GM19438 (cell line): Measurements from ENCODE around the gene CFAP221.

Source experiments
- ATAC-seq: cut with Tn5 transposase; IDR thresholded peaks from one replicate; pipeline ENCODE4 v1.9.1; 2021; ENCODE audit warnings: low read depth; ENCODE audit not compliant: unreplicated experiment

CFAP221 gene

GRCh38 chr2:119674711-119675500 is 130.7 kb downstream of the CFAP221 start:
- ATAC-seq: no peak

GRCh38 chr2:119678021-119678656 is 133.9 kb downstream of the CFAP221 start:
- ATAC-seq: no peak

GRCh38 chr2:119679526-119679837 is 135.2 kb downstream of the CFAP221 start:
- ATAC-seq: no peak

GRCh38 chr2:119679846-119680245 is 135.6 kb downstream of the CFAP221 start:
- no peak for ATAC-seq

- ATAC-seq: no peak
Observed at GRCh38 chr2:119680457-119681202, 136.4 kb downstream of the CFAP221 start.

- ATAC-seq: no peak
Observed at GRCh38 chr2:119681203-119681867, 137.1 kb downstream of the CFAP221 start.

GRCh38 chr2:119681868-119682220 is 137.6 kb downstream of the CFAP221 start:
- ATAC-seq: no peak

GRCh38 chr2:119682578-119682977 is 138.3 kb downstream of the CFAP221 start:
- no peak for ATAC-seq

- ATAC-seq: no peak
Observed at GRCh38 chr2:119683074-119683712, 138.9 kb downstream of the CFAP221 start.

GRCh38 chr2:119683713-119684443 is 139.6 kb downstream of the CFAP221 start:
- ATAC-seq: no peak

GRCh38 chr2:119684518-119684917 is 140.3 kb downstream of the CFAP221 start:
- no peak for ATAC-seq

- no peak for ATAC-seq
Observed at GRCh38 chr2:119688616-119689015, 144.4 kb downstream of the CFAP221 start.

- ATAC-seq: no peak
Observed at GRCh38 chr2:119689218-119689617, 145.0 kb downstream of the CFAP221 start.

- no peak for ATAC-seq
Observed at GRCh38 chr2:119691189-119691588, 146.9 kb downstream of the CFAP221 start.

- ATAC-seq: no peak
Observed at GRCh38 chr2:119691651-119692245, 147.5 kb downstream of the CFAP221 start.

- no peak for ATAC-seq
Observed at GRCh38 chr2:119692310-119692709, 148.1 kb downstream of the CFAP221 start.

GRCh38 chr2:119692954-119693353 is 148.7 kb downstream of the CFAP221 start:
- no peak for ATAC-seq

GRCh38 chr2:119693567-119693966 is 149.3 kb downstream of the CFAP221 start:
- ATAC-seq: no peak

- no peak for ATAC-seq
Observed at GRCh38 chr2:119693967-119694366, 149.7 kb downstream of the CFAP221 start.

GRCh38 chr2:119694470-119694844 is 150.2 kb downstream of the CFAP221 start:
- no peak for ATAC-seq
